ENCODE data around the gene DLK1.

DNA sequence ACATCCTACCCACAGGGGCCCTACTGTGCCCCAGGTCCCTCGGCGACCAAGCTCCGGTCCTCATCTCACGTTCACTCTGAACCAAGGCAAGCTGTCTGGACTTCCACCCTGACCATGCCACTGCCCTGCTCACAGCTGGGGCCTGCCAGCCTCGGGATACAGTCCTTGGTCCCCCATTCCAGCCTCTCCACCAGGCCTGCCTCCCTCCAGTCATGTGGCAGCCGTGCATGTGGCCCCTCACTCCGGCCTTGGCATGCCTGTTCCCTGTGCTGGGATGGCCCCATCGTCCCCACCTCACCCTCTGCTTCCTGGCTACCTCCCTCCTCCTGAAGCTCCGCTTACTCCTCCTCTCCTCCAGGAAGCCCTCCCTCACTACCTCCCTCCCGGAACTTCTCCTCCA is 38.6 kb upstream of the DLK1 start:
- TF ChIP-seq POLR2A (IDR thresholded peaks at IDR 0.05) = no peak
- TF ChIP-seq, protein P1, sequence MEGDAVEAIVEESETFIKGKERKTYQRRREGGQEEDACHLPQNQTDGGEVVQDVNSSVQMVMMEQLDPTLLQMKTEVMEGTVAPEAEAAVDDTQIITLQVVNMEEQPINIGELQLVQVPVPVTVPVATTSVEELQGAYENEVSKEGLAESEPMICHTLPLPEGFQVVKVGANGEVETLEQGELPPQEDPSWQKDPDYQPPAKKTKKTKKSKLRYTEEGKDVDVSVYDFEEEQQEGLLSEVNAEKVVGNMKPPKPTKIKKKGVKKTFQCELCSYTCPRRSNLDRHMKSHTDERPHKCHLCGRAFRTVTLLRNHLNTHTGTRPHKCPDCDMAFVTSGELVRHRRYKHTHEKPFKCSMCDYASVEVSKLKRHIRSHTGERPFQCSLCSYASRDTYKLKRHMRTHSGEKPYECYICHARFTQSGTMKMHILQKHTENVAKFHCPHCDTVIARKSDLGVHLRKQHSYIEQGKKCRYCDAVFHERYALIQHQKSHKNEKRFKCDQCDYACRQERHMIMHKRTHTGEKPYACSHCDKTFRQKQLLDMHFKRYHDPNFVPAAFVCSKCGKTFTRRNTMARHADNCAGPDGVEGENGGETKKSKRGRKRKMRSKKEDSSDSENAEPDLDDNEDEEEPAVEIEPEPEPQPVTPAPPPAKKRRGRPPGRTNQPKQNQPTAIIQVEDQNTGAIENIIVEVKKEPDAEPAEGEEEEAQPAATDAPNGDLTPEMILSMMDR (IDR thresholded peaks at IDR 0.05) = no peak

Measured in testis (tissue), 2 donors.